Inflammatory macrophage treated with lipopolysaccharide for 4 hours (primary cell): ENCODE measurements around the gene NANOS2.
A peak's percentile ranks its signal among the peaks of the same experiment; 100 is the strongest.

Source experiments
- DNase-seq: peaks from one replicate; pipeline ENCODE4 v3.0.0-alpha.2; 2020

The NANOS2 gene

DNA sequence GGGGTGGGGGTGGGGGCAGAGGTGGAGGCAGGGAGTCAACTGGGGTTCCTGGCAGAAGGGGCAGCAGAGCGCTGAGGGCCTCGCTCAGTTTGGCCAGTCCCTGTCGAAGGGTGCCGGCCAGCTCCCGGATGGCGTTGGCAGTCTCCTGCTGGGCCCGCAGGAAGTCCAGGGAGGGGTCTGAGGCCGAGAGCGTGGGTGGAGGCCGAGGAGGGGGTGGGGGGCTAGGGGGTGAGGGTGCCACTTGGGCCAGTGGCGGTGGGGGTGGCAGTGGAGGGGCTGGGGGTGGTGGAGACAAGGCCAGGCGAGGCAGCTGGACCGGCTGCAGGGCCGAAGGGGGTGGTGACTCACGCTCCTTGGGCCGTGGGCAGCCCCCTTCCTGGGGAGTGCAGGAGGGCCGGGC, 23.7 kb downstream of the NANOS2 start:
- DNase-seq: no peak

DNA sequence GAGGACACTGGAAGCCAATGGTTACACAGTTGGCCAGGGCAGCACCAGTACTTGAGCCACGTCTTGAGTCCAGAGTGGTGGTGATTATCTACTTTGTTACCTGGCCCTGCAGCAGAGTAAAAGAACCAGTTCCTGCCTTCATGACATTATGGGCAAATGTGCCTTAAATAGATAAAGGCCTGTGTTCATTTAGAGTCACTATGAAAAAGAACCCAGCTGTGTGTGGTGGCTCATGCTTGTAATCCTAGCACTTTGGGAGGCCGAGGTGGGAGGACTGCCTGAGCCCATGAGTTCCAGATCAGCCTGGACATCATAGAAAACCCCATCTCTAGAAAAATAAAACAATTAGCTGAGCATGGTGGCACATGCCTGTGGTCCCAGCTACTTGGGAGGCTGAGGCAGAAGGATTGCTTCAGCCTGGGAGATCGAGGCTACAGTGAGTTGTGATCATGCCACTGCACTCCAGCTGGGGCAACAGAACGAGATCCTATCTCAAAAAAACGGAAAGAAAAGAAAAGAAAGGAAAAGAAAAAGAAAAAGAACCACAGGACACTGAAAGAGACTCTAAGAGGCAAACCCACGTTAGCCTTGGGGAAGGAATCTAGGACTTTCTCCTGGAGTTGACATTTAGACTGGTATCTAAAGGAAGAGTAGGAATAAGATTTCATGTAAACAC, 25.2 kb downstream of the NANOS2 start:
- no peak for DNase-seq

DNA sequence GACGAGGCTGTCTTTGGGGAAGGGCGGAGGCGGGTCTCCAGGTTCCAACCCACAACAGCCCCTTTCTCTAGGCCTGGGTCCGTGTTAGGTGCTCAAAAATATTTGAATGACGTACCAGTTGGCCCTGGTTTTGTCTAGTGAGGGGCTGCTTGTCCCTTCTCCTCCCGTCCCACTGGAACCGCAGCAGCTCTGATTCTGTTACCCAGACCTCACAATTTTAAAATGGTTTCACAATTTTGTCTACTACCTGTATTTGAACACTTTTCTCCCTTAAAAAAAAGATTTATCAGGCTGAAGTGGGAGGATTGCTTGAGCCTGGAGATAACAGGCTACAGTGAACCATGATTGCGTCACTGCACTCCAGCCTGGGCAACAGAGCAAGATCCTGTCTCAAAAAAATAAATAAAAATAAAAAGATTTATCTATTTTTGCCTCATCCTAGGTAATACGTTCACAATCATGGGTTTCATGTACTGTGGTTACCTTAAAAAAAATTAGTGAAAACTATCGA, 27.3 kb downstream of the NANOS2 start:
- DNase-seq: no peak

DNA sequence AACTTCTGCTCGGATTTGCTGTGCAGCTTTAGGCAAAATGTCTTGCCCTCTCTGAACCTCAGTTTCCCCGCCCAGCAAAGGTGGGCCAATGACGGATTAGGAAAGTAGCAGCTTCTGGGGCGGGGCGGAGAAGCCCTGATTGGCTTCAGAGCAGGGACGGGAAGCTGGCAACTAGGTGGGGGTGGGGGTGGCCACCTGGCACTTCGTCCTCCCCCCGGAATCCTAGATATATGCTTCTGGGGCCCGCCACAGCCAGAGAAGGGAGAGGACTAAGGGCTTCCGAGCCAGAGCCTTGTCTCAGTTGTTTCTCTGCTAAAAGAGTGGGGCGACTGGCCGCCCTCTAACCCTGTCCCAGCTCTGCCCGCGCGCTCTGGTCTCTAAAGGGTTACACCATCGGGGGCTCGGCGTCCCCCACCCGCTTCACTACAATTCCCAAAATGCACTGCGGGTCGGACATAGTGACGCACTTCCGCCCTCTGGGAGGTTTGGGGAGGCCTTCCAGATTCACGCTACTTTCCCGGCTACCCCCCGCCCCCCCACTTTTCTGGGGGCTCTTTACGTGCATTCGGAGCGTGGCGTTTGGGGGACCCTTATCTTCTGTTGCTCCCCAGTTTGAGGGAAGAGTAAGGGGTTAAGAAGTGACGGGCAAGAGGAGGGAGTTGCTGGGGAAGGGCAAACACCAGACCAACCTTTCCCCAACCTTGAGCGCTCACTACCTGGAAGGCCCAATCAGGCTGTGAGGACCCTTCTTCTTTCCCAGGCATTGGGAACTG, 28.0 kb downstream of the NANOS2 start:
- DNase-seq: peak; percentile 93

DNA sequence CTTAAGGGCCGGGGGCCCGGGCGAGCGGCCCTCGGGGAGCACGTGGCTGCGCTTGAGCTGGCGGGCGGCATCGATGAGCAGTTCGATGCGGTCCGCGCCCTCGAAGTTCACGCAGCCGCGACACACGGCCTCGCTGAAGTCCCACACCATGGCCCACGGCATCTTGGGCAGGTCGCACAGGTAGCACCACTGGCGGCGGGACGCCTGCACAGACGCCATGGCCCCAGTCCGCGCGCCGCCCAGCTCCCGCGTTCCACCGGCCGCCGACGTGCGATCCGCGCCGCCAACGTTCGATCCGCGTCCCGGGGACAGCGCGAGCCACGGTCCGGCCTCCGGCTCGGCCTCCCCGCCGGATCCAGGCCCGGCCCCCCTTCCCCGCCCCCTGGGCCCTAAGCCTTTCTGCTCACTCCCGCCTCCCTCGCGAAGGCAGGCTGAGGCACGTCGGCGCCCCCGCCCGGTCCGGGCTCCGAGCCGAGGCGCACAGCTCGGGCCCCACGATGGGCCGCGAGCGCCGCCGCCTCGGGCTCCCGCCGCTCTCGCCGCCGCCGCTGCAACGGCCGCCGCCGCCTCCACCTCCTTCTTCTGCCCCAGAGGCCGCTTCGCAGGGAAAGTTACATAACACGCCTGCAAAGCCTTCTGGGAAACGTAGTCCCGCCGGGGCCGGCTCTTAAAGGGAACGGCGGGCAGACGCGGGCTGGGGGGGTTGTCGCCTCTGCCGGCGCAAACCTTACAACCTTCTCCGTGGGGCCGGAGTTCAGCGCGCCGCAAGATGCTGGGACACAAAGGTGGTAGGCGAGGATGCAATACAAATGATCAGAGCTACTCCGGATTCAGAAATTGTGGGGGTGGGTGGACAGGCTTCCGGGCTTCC, 28.8 kb downstream of the NANOS2 start, which contains the start of gene IRF2BP1:
Gene IRF2BP1 (minus strand): TSS at position 586 of the 871 bp plus-strand sequence. CDS start 367 bp downstream, at position 219.
- peak; percentile 94 for DNase-seq

DNA sequence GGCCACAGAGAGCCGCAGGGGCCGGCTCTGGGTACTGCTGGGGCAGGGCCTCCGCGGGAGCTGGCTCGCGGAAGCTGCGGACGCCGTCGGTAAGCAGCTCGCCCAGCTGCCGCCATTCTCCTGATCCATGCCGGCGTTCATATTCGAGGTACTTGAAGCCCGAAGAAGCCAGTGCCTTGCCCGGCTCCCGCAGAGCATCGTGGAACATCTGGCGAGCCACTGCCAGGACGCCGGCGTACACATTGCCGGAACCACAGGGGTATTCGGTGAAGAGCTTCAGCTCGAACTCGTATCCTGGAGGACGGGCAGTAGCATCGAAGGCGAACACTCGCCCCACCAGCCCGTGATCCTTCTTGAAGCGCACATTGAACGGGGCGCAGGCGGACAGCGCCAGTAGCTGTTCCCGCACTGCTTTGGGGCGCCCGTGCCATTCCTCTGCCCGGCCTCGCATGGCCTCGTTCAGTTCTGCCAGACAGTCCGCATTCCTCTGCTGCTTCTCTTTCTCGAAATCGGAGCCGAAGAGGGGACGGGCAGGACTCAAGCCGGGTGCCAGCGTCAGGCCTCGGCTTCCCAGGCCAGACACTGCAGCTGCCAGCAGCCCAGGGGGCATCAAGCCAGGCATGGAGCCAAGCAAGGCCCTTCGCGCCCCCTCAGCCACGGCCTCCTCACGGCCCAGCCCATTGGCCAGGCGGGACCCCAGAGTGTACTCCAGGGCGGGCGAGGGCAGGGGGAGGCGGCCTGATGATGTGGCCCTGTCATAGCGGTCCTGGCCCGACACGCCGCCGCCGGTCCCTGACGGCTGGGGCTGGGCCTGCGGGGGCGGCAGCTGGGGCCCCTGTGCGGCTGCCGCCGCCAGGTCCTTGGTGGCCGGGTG, 29.7 kb downstream of the NANOS2 start:
- no peak for DNase-seq

DNA sequence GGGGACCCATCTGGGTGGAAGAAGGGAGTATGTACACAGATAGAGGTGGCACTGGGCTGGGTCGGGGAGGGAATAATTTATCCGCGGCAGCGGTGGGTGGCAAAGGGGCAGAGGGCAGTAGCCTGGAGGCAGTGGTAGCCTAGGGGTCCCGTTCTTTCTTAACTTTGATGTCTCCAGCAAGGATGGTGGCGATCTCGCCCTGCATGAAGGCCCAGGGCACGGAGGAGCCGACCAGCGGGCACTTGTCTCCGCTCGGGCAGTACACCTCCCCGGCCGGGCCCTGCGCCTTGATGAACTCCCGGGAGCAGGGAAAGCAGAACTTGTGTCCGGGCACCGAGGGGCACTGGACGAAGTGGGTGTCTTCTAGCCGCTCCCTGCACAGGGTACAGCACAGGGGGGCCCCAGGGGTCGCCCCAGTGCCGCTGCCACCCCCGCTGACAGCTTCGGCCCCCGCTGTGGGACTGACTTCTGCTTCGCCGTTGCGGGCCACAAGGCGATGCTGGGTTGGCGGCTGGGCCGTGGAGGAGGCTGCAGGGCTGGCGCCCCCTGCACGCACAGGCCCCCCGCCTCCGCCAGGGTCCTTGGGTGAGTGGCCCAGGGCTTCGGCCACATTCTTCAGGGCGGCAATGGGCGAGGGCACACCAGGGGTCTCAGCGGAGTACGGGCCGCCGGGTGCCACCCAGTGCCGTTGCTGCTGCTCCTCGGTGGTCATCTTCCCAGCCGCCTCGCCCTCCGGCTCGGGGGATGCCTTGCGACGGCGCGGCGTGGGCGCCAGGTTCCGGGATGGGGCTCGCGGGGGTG, 30.5 kb downstream of the NANOS2 start:
- no peak for DNase-seq

DNA sequence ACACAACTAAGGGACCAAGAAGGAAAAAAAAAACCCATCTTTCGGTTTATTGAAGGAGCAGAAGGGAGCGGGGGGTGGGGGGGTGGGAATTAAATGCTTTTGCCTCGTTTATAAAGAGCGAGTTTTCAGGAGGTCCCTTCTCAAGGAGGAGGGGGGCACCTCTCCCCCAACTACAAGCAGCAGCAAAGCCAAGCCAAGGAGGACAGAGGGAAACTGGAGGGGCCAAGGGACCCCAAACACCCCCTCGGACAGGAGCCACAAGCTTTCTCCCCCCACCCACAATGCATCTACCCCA, 31.0 kb downstream of the NANOS2 start:
- no peak for DNase-seq

DNA sequence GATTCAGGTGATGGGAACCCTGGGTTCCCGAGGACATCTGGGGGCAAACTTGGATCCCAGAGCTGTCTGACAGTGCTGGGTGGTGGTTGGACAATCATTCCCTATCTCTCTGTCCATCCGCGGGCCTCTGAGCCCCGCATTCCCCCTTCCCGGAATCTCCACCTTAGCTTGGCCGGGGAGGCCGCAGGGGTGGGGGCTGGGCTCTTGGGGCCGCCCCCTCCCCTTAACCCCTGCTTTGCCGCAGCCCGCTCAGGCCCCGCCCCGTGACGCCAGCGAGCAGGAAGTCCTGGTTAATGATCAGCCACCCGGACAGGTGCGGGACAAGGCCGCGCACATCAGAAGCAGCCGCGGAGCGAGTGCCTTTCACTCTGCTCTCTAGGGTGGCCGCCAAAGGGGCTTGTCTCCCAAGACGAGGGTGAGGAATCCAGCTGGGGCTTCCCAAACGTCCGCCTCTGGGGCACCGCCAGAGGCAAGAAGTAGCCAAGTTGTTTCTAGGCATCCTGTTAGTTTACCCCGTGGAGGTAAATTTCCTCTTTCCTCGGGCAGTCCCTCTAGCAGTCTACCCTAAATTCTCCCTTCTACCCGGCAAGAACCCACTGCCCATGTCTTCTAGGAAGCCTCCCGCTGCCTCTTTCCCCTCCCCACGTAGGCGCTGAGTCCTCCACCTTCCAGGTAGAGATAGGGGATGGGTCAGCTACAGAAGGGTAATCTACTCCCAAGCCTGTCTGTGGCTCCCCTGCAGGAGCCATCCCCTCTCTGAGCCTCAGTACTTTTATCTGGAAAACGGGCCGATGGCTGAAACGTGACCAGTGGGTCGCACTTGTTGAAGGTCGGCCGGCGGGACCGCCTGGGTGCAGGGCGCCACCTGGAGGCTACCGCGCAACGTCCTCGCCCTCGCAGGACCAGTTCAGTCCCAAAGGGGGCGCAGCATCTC, 31.7 kb downstream of the NANOS2 start:
- DNase-seq: peak; percentile 82

DNA sequence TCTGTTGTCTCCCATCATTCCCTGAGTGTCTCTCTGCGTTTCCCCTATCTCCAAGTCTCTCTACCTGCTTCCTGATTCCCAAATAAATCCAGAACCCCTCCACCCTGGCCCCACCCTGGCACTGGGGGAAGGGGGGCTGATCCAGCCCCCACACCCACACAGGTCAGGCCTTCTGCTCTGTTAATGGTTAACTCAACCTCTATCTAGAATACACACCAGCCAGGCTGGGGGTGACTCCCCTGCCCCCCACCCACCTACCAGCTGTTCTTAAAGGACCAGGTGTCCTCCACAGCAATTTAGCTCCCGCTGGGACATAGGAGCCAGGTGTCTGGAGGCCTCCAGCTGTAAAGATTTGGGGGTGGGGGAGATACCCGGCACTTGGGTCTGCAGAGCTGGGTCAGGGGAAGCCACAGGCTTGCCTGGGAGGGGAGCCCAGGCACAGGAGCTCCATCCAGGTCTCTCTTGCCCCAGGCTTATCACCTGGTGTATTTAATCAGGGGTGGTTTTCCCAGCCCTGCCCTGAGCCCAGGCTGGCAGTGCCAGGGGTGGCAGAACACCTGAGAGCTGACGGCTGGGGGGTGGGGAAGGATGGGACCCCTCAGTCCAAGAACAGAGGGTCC, 32.6 kb downstream of the NANOS2 start:
- no peak for DNase-seq

DNA sequence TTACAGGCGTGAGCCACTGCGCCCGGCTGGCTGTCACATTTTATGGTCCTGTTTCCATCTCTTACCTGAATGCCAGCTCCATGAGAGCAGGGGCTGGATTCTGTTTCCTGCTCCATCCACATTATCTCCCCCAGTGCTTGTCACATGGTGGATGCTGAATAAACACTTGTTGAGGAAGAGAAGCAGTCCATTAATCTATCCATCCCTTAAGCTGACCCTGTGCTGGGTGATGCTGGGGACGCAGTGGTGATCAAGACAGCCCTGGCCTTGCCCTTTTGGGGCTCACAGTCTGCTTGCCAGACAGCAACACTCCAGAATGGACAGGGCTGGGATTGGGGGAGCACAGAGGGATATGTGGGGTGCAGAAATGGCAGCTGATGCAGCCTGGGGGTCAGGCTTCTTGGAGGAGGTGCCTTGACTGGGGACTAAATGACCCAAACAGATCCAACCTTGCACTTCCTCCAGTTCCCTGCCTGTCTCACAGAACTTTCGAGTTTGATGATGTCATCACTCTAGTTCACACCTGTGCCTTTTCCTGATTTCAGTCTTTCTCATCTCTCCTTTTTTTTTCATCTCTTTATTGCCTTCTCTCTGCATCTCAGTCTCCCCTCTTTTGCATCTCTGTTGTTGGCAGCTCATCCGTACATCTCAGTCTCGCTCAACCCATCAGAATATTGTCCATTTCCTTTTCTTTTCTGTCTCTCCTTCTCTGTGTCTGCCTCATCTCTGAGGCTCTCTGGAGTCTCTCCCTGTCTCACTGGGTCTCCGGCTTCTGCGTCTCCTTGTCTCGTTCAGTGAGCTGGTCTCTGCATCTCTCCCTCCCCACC, 33.3 kb downstream of the NANOS2 start:
- DNase-seq: no peak

DNA sequence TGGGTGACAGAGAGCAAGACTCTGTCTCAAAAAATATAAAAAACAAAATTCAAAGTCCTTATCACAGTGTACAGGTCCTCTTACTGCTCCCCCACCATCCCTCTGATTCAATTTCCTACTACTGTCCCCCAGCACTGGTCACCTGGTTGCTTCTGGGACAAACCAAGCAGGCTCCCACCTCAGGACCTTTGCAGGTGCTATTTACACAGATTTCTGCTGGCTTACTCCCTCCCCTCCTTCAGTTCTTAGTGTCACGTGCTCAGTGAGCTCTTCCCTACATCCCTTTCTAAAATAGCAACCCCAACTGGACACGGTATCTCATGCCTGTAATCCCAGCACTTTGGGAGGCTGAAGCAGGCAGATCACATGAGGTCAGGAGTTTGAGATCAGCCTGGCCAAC, 34.6 kb downstream of the NANOS2 start:
- no peak for DNase-seq

DNA sequence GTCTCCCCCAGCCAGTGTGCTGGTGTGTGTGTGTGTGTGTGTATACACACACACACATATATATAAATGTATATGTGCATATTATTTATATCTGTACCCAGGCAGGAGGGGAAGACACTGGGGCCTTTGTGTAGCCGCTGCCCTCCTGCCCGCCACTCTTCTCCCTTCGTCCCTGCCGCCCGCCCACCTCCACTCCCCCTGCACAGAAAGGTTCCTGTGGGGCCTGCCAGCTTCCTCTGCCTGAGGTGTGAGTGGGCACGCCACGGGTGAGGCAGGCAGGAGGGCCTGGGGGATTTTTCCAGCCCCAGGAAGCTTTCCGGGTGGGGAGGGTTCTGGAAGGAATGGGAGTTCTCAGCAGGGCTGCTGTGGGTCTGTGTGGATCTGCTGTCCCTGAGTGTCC, 35.5 kb downstream of the NANOS2 start:
- DNase-seq: no peak

DNA sequence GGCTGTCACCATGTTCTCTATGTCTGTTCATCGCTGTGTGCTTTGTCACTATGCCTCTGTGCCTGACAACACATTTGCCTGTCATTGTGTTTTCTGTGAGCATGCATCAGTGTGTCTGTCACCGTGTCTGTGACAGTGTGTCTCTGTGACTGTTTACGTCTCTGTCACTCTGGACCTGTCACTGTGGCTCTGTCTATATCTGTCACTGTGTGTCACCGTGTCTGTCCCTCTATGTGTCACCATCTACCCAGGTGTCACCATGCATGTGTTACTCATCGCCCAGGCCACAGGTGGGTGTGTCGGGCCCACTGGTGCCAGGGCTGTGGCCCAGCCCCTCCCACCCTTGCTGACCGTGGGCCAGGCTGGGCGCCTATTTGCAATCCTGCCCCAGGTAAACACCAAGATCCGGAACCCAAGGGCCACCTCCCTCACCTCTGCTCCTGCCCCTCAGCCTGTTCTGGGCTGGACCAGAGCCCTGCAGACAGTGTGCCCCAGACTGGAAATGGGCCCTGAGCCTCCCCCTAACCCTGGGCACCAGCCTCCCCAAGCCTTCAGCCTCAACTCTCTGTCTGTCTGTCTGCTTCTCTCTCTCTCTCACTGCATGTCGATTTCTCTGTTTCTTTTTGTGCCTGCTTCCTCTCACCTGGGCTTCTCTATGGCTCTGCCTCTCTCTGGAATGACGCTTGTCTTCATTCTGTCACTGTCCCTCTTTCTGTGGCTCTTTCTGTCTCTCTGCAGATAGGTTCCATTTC, 36.4 kb downstream of the NANOS2 start:
- no peak for DNase-seq

DNA sequence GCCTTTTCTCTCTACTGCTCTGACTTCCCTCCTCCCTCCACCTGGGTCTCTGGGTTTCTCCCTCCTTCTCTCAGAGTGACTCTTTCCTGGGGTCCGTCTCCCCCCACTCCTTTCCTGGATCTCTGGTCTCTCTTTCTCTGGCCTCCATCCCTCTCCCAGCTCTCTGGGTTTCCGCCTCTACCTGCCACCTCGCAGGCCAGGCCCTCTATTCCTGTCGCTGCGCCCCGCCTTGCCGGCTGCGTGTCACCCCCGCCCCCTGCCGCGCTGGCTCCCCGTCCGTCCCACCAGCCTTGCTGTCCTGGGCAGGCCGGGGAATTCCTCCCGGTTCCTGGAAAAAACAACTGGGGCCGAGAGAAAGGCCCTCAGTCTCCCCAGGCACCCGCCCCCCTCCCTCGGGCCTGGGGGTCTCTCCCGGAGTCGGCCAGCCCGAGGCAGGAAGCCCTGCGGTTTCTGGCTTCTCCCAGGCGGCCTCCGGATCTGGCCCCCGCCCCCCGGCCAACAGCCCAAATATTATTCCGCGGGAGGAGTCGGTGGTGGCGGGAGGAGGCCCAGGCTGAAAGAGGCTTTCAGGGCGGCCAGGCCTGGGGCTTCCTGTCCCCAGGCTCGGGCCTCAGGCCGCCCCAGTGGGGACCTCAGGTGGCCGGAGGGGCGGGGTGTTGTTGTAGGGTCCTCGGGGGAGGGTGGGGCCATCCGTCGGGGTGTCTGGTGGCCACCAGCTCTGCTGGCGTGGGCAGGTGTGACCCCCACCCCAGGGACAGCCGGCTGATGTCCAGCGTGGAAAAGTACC, 38.0 kb downstream of the NANOS2 start:
- no peak for DNase-seq

DNA sequence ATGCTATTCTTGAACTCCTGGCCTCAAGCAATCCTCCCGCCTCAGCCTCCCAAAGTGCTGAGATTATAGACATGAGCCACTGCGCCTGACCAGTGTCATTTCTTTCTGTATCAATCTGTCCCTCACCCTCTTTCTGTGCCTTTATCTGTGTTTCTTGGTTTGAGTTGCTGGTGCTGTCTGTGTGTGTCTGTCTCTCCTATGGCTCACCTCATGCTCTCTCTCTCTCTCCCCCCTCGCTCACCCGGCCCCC, 38.5 kb downstream of the NANOS2 start:
- no peak for DNase-seq

DNA sequence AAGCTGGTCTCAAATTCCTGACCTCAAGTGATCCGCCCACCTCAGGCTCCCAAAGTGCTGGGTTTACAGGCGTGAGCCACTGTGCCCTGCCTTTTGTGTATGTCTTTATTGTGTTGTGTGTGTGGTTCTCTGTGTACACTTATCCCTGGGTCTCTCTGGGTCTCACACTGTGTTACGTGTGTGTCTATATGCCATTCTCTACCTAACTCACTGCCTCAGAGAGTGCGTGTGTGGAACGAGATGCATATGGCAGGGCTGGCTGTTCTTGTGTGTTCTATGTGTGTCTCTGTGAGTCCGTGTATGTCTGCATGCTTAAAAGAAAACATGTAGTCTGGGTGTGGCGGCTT, 40.0 kb downstream of the NANOS2 start:
- no peak for DNase-seq

DNA sequence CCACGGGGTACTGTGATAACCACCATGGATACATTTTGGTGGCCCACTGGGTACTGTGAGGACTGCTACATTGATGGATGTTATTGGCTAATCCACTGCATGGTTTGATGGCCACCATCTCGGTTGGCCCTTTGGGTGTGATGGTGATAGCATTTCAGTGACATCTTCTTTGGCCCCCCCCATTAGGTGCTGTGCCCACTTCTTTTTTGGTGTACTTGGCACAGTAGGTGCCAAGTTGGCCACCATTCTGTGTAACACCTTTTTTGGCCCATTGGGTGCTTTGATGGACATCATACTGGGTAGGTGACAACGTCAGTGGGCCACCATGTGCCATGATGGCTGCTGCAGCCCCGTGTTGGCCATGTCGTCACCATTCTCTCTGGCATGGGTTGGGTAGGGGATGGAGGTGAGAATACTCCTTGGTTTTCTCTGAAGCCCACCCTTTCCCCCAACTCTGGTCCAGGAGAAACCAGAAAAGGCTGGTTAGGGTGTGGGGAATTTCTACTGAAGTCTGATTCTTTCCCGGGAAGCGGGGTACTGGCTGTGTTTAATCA, 41.3 kb downstream of the NANOS2 start:
- no peak for DNase-seq
